CD4-positive, alpha-beta memory T cell (primary cell): Measurements from ENCODE around the gene CD40. TPM values are rescaled to one million over a fixed set of nuclear protein-coding genes. Genes with fewer than 3 reads are reported as not detected.
A peak's percentile ranks its signal among the peaks of the same experiment; 100 is the strongest.

Experiments used
- CTCF ChIA-PET: fragments of 350-600 bp; sonication (Branson Sonifier 250); formaldehyde crosslinking; loops from one replicate; lab custom pipeline; 2021; ENCODE audit warnings: inconsistent platforms; ENCODE audit not compliant: partially characterized antibody; lab: Charles Lee
- POLR2A ChIA-PET: fragments of 350-600 bp; sonication (Branson Sonifier 250); formaldehyde crosslinking; loops from one replicate; lab custom pipeline; 2021; ENCODE audit not compliant: partially characterized antibody; lab: Charles Lee
- DNase-seq, 5 donors: peaks; one replicate each; pipeline versions ENCODE4 v3.0.0 to v3.0.0-alpha.2; 2020 to 2022; ENCODE audit warnings: mixed read lengths in 1 of 5
- H3K27ac ChIP-seq: one replicate; pipeline ENCODE4 v1.7.0; 2013; ENCODE audit warnings: low read depth, low read length
- H3K27me3 ChIP-seq: 2 replicates; pipeline ENCODE4 v1.7.0; 2013; ENCODE audit warnings: mild to moderate bottlenecking, low read length, moderate library complexity; ENCODE audit not compliant: insufficient read depth
- H3K36me3 ChIP-seq: 2 replicates; pipeline ENCODE4 v1.7.0; 2013; ENCODE audit warnings: mild to moderate bottlenecking, low read length, moderate library complexity; ENCODE audit not compliant: insufficient read depth
- H3K4me1 ChIP-seq: 2 replicates; pipeline ENCODE4 v1.7.0; 2013; ENCODE audit warnings: mild to moderate bottlenecking, low read length, moderate library complexity; ENCODE audit not compliant: insufficient read depth
- H3K4me3 ChIP-seq, 2 donors: one replicate each; pipeline ENCODE4 v1.7.0; 2013; ENCODE audit warnings: low read length in 2 of 2, mild to moderate bottlenecking in 1 of 2
- H3K9me3 ChIP-seq, 2 donors: one replicate each; pipeline ENCODE4 v1.7.0; 2013; ENCODE audit warnings: low read length in 2 of 2, control low read depth in 1 of 2; ENCODE audit not compliant: control insufficient read depth in 1 of 2
- H3K27ac Mint-ChIP-seq, 7 donors: one replicate each; pipeline ENCODE4 v1.8.0; 2020 to 2021; ENCODE audit warnings: mixed read lengths in 7 of 7, mild to moderate bottlenecking in 6 of 7, inconsistent platforms in 3 of 7, moderate library complexity in 3 of 7
- H3K27me3 Mint-ChIP-seq, 2 donors: one replicate each; pipeline ENCODE4 v1.8.0; 2020 to 2021; ENCODE audit warnings: mixed read lengths in 2 of 2
- H3K36me3 Mint-ChIP-seq, 2 donors: one replicate each; pipeline ENCODE4 v1.8.0; 2020 to 2021; ENCODE audit warnings: mixed read lengths in 2 of 2, inconsistent platforms in 1 of 2, mild to moderate bottlenecking in 1 of 2
- H3K4me1 Mint-ChIP-seq, 4 donors: one replicate each; pipeline ENCODE4 v1.8.0; 2020 to 2021; ENCODE audit warnings: mixed read lengths in 4 of 4, mild to moderate bottlenecking in 1 of 4
- H3K4me3 Mint-ChIP-seq, 8 donors: one replicate each; pipeline ENCODE4 v1.8.0; 2020 to 2021; ENCODE audit warnings: mixed read lengths in 8 of 8, mild to moderate bottlenecking in 7 of 8, moderate library complexity in 6 of 8, inconsistent platforms in 3 of 8
- H3K9me3 Mint-ChIP-seq, 8 donors: one replicate each; pipeline ENCODE4 v1.8.0; 2020 to 2021; ENCODE audit warnings: mixed read lengths in 8 of 8, mild to moderate bottlenecking in 5 of 8, inconsistent platforms in 3 of 8, moderate library complexity in 1 of 8
- intact Hi-C: fragments of 100-400 bp; cut with micrococcal nuclease; formaldehyde crosslinking; loops from one replicate; pipeline ENCODE4 v1.15.1; 2023
- polyA plus RNA-seq, 2 donors: library from polyadenylated mRNA; unstranded; fragments of 300-500 nt; fragmentation: Illumina TruSeq; gene quantifications; one replicate each; pipeline ENCODE4 v1.2.3, GENCODE V29; 2021
- total RNA-seq, 2 experiments: library from RNA; stranded (reverse); gene quantifications; one replicate each; pipeline ENCODE4 v1.2.3, GENCODE V29; 2021

Gene CD40
- total and polyA plus RNA-seq, 4 experiments from 2014 or later, result 2.5 to 3.7 (median 3.0) TPM

DNA sequence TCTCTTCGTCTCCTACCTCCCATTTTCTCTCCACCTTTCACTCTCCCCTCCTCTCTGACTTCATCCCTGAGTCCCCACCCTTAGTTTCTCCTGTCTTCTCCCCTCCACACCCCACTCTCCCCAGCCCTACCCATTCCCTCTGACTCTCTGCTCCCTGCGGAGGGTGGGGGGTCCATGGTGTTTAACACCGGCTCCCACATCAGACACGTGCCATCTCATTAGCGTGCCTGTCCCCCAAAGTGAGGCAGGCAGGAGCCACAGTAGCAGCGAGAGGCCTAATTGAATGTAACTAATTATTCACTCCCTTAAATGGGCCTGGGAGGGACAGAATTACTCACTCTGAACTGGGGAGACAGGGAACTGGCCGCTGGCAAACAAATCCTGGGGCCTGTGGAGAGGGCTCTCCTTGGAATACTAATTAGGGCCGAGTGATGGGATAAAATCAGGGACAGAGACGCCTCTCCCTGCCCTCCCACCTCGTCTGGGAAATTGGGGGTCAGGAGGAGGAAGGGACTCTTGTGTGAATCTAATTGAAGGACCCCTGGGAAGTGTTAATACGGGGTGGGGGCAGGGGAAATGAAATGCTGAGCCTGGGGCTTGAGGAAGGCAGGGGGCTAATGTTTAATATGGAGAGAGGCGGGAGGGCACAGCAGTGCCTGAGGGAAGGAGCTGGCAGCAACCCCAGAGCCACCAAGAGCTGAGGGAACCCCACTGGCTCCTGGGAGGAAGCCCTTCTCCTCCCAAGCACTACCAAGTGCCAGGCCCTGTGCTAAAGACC, 17.9 kb downstream of the CD40 start:
- ChIA-PET CTCF (no interaction called here), POLR2A (no interaction called here)
- Mint-ChIP-seq H3K4me3 (no peak overlapping the region), H3K27me3 (peaks cover 22 to 58% of the 10 kb centered on the region in 2 donors), H3K4me1 (peaks cover 0 to 9% (median 3%) of the 10 kb centered on the region in 4 donors), H3K36me3 (no peaks in the 10 kb centered on the region), H3K9me3 (peaks cover 0 to 3% (median 0%) of the 10 kb centered on the region in 8 donors), H3K27ac (no peak overlapping the region)
- no peaks in the 10 kb centered on the region for H3K9me3 ChIP-seq
- no peak for DNase-seq
- intact Hi-C loops, result no loop called here
- H3K4me1 ChIP-seq, result no peaks in the 10 kb centered on the region
- no peak overlapping the region for H3K4me3 ChIP-seq
- H3K27me3 ChIP-seq, result no peaks in the 10 kb centered on the region
- H3K27ac ChIP-seq, result no peak overlapping the region
- no peaks in the 10 kb centered on the region for H3K36me3 ChIP-seq

DNA sequence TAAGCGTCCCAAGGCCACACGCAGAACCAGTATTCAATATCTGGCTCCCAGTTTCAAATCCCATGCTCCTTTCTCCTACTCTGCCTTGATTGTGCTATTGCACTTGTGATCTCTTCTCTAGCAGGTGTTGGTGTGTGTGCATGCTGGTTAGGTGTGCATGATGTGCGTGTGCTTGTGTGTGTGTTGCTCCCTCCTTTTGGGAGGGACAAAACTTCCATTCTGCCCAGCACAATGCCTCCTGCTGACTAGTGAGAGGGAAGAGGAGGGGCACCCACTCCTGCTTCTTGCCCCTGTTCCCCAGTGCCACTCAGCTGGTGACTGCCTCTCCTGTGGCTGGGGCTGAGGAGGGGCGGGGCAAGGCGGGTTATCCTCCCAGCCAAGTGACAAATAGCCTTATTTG, 19.7 kb downstream of the CD40 start:
- Histone ChIP-seq H3K4me1 (no peaks in the 10 kb centered on the region), H3K36me3 (no peaks in the 10 kb centered on the region), H3K4me3 (no peak overlapping the region), H3K9me3 (no peaks in the 10 kb centered on the region), H3K27ac (no peak overlapping the region), H3K27me3 (no peaks in the 10 kb centered on the region)
- intact Hi-C loops, result no loop called here
- Mint-ChIP-seq H3K4me1 (peaks cover 0 to 2% (median under 1%) of the 10 kb centered on the region in 4 donors), H3K27me3 (peaks cover 20 to 60% of the 10 kb centered on the region in 2 donors), H3K4me3 (no peak overlapping the region), H3K36me3 (no peaks in the 10 kb centered on the region), H3K27ac (no peak overlapping the region), H3K9me3 (peaks cover 0 to 2% (median 0%) of the 10 kb centered on the region in 8 donors)
- CTCF ChIA-PET, result no interaction called here
- no peak for DNase-seq
- POLR2A ChIA-PET, result no interaction called here

DNA sequence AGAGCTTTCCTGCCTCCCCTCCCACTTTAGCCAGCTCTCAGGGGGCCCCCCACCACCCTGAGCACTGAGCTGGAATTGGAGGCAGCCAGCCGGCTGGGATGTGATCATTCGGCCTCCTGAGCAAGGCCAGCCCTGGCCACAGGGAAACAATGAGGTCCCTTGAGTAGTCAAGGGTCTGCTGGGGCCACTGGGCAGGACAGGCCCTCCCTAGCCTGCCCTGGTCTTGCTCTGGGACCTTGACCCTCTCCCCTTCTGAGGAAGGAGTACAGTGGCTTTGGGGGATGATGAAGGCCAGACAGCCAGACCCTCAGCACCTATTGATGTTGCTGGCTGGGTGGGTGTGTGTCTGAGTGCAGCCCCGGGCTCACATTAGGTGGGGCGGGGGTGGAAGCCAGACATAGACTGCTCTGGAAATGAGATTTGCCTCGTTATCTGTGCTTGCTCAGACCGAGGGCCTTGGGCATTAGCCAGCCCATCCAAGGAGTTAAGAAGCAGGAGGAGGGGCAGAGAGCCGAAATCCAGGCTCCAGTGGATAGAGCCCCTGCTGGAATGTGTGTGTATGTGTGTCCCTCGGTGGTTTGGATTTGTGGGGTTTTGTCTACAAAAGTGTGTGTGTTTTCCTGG, 21.3 kb downstream of the CD40 start:
- no peaks in the 10 kb centered on the region for H3K36me3 Mint-ChIP-seq
- H3K27me3 Mint-ChIP-seq, result peaks cover 28 to 58% of the 10 kb centered on the region in 2 donors
- H3K27ac ChIP-seq, result no peak overlapping the region
- H3K9me3 Mint-ChIP-seq, result peaks cover 0 to 2% (median 0%) of the 10 kb centered on the region in 8 donors
- DNase-seq, result no peak
- H3K36me3 ChIP-seq, result no peaks in the 10 kb centered on the region
- H3K9me3 ChIP-seq, result no peaks in the 10 kb centered on the region
- ChIA-PET POLR2A (no interaction called here), CTCF (interaction anchor here (0.9 to 1.2 kb wide), 2 partner anchors 10 to 11 kb away, joined by 3 to 4 read pairs; no protein-coding TSS in a partner anchor)
- intact Hi-C loops, result no loop called here
- H3K27ac Mint-ChIP-seq, result no peak overlapping the region
- no peaks in the 10 kb centered on the region for H3K4me1 ChIP-seq
- H3K4me3 ChIP-seq, result no peak overlapping the region
- no peaks in the 10 kb centered on the region for H3K4me1 Mint-ChIP-seq
- H3K4me3 Mint-ChIP-seq, result peak overlapping the region in 1 of 8 donors; percentile 3
- no peaks in the 10 kb centered on the region for H3K27me3 ChIP-seq

DNA sequence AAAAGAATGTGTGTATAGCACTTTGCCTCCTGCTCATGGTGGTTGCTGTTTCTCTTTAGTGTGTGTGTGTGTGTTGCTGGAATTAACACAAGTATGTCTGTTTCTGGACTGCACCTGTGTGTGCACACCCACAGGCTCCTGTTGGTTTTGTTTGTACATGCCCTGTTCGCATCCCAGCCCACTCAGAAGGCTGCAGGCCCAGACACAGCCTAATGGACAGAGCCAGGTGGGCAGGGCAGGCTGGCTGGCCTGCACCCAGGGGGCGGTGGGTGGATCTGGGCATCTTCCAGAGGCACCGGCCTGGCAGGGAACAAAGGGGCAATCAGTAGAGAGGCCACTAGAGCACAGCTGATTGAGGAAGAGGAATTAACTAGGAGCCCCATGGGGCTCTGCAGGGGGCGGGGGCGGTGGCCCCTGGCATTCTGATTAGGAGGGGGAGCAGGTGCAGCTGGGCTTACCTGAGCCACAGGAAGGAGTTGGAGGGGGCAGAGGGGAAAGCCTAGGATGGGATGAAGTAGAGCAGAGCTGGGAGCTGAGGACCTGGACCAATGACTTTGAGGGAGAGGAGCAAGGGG, 21.9 kb downstream of the CD40 start:
- intact Hi-C loops, result no loop called here
- Histone ChIP-seq H3K4me1 (no peaks in the 10 kb centered on the region), H3K9me3 (no peaks in the 10 kb centered on the region), H3K27ac (no peak overlapping the region), H3K27me3 (no peaks in the 10 kb centered on the region), H3K36me3 (no peaks in the 10 kb centered on the region), H3K4me3 (no peak overlapping the region)
- Mint-ChIP-seq H3K36me3 (no peaks in the 10 kb centered on the region), H3K4me3 (no peak overlapping the region), H3K27ac (no peak overlapping the region), H3K4me1 (no peaks in the 10 kb centered on the region), H3K27me3 (peaks cover 25 to 55% of the 10 kb centered on the region in 2 donors), H3K9me3 (peaks cover 0 to under 1% (median 0%) of the 10 kb centered on the region in 8 donors)
- ChIA-PET CTCF (interaction anchor here (0.9 kb wide), 1 partner anchor 10 kb away, joined by 4 read pairs; no protein-coding TSS in a partner anchor), POLR2A (no interaction called here)
- no peak for DNase-seq

DNA sequence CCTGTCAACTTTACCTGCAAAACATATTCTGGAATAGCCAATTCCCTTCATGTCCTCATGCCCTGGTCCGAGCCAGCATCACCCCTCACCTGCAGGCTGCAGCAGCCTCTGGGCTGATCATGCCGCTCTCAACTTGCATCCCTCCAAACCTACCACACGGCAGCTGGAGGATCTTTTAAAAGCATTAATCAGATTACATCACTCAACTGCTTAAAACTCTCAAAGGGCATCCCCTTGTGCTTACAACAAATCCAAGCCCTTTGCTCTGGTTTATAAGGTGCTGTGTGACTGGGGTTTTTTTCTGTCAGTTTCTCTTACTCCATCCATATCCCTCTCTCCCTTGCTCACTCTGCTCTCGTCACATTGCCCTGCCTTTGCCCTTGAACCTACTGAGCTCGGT, 24.0 kb downstream of the CD40 start:
- Mint-ChIP-seq H3K4me3 (no peak overlapping the region), H3K9me3 (no peaks in the 10 kb centered on the region), H3K27me3 (peaks cover 25 to 49% of the 10 kb centered on the region in 2 donors), H3K4me1 (no peaks in the 10 kb centered on the region), H3K36me3 (no peaks in the 10 kb centered on the region), H3K27ac (no peak overlapping the region)
- Histone ChIP-seq H3K9me3 (no peaks in the 10 kb centered on the region), H3K36me3 (no peaks in the 10 kb centered on the region), H3K27ac (no peak overlapping the region), H3K4me1 (no peaks in the 10 kb centered on the region), H3K27me3 (no peaks in the 10 kb centered on the region), H3K4me3 (no peak overlapping the region)
- no peak for DNase-seq
- ChIA-PET CTCF (no interaction called here), POLR2A (no interaction called here)
- intact Hi-C loops, result no loop called here

DNA sequence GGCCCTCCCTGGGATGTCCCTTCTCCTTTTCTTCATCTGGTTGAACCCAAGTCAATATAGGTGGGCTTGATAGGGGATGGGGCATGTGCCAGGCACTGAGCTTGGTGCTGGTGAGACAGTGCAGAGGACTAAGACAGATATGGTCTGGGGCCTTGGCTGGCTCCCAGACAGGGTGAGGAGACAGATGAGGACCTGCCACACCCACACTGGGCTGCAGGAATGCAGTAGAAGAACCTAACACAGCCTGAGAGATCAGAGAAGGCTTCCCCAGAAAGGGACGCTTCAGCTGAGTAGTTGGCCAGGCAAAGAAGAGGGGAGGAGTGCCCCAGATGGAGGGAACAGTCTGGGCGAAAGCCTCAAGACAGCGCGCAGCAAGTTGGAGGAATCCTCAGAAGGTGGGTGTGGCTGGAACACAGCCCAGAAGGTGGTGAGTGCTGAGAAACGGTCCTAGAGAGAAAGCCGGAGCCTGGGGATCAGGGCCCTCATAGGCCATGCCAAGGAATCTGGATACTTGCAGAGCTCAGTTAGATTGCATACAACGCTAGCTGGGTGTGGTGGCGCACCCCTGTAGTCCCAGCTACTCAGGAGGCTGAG, 26.4 kb downstream of the CD40 start:
- H3K4me1 Mint-ChIP-seq, result no peaks in the 10 kb centered on the region
- no peak overlapping the region for H3K27ac ChIP-seq
- peaks cover 25 to 33% of the 10 kb centered on the region in 2 donors for H3K27me3 Mint-ChIP-seq
- CTCF ChIA-PET, result interaction anchor here (0.9 to 1.5 kb wide), 2 partner anchors 13 to 43 kb away, joined by 3 to 9 read pairs; no protein-coding TSS in a partner anchor
- H3K4me3 Mint-ChIP-seq, result no peak overlapping the region
- H3K4me1 ChIP-seq, result no peaks in the 10 kb centered on the region
- H3K27me3 ChIP-seq, result no peaks in the 10 kb centered on the region
- H3K4me3 ChIP-seq, result no peak overlapping the region
- H3K36me3 Mint-ChIP-seq, result no peaks in the 10 kb centered on the region
- no peaks in the 10 kb centered on the region for H3K36me3 ChIP-seq
- no peaks in the 10 kb centered on the region for H3K9me3 Mint-ChIP-seq
- no peak for DNase-seq
- POLR2A ChIA-PET, result no interaction called here
- intact Hi-C loops, result no loop called here
- no peaks in the 10 kb centered on the region for H3K9me3 ChIP-seq
- H3K27ac Mint-ChIP-seq, result peak overlapping the region in 1 of 7 donors; percentile 37

DNA sequence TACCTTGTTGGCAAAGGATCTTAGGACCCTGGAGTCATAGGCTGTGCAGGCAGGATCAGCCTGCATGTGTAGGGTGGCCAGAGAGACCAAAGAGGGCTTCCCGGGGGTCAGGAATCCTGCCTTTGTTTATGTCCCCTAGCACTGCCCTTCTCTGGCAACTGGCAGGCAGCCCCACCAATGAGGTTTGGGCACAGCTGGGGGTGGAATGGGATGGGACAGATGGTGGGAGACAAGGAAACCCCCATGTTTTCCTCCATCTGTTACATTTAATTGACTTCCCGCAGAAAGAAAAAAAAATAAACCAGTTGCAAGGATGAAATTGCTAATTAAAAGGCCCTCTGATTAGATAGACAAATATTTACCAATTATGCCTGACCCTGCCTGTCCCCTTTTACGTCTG, 27.6 kb downstream of the CD40 start:
- POLR2A ChIA-PET, result no interaction called here
- peaks cover 14 to 27% of the 10 kb centered on the region in 2 donors for H3K27me3 Mint-ChIP-seq
- no peaks in the 10 kb centered on the region for H3K9me3 Mint-ChIP-seq
- DNase-seq, result no peak
- Histone ChIP-seq H3K4me3 (no peak overlapping the region), H3K36me3 (no peaks in the 10 kb centered on the region), H3K4me1 (no peaks in the 10 kb centered on the region), H3K27ac (no peak overlapping the region), H3K9me3 (no peaks in the 10 kb centered on the region), H3K27me3 (no peaks in the 10 kb centered on the region)
- CTCF ChIA-PET, result no interaction called here
- no peaks in the 10 kb centered on the region for H3K4me1 Mint-ChIP-seq
- intact Hi-C loops, result no loop called here
- H3K27ac Mint-ChIP-seq, result no peak overlapping the region
- H3K36me3 Mint-ChIP-seq, result no peaks in the 10 kb centered on the region
- no peak overlapping the region for H3K4me3 Mint-ChIP-seq
